Effector memory CD8-positive, alpha-beta T cell (primary cell): ENCODE results near the gene ARPC1A.
A peak's percentile ranks its signal among the peaks of the same experiment; 100 is the strongest.
"Not testable (repeated sequence)": the region's sequence is repeated elsewhere in the genome, so short reads cannot be mapped to it uniquely, and the experiment has no call there.

Experiments used
- ATAC-seq: fragments of 150-1000 bp; cut with Tn5 transposase; replicated peaks from 2 replicates; pipeline ENCODE4 v1.10.0; 2021; ENCODE audit warnings: mild to moderate bottlenecking, moderate library complexity
- DNase-seq, 3 experiments: peaks; one replicate each; pipeline ENCODE4 v3.0.0; 2021
- H3K27ac Mint-ChIP-seq, 2 donors: one replicate each; pipeline ENCODE4 v1.8.0; 2022; ENCODE audit warnings: mild to moderate bottlenecking in 2 of 2, mixed read lengths in 2 of 2, moderate library complexity in 2 of 2
- H3K27me3 Mint-ChIP-seq, 2 donors: one replicate each; pipeline ENCODE4 v1.8.0; 2022; ENCODE audit warnings: mixed read lengths in 2 of 2
- H3K36me3 Mint-ChIP-seq: one replicate; pipeline ENCODE4 v1.8.0; 2022; ENCODE audit warnings: mild to moderate bottlenecking, moderate library complexity, mixed read lengths; ENCODE audit not compliant: insufficient read depth
- H3K4me1 Mint-ChIP-seq, 2 donors: one replicate each; pipeline ENCODE4 v1.8.0; 2022; ENCODE audit warnings: low read depth in 2 of 2, mixed read lengths in 2 of 2
- H3K4me3 Mint-ChIP-seq, 2 donors: one replicate each; pipeline ENCODE4 v1.8.0; 2022; ENCODE audit warnings: mild to moderate bottlenecking in 2 of 2, mixed read lengths in 2 of 2, moderate library complexity in 2 of 2
- H3K9me3 Mint-ChIP-seq, 2 donors: one replicate each; pipeline ENCODE4 v1.8.0; 2022; ENCODE audit warnings: mixed read lengths in 2 of 2
- total RNA-seq, 9 experiments: gene quantifications; one replicate each; lab custom pipeline; 2026; lab: John Stamatoyannopoulos, UW

ARPC1A gene
- total RNA-seq: 3.7 to 8.4 (median 6.7) reads per million in 9 experiments

GRCh38 chr7:99325592-99326407 is at the start of gene ARPC1A:
ARPC1A (plus strand) TSS chr7:99325898; CDS start chr7:99333354, 7,456 bp downstream.
- Mint-ChIP-seq H3K36me3 (peaks cover 24% of the 10 kb centered on the region), H3K4me3 (peak within 1 kb of the TSS; percentile 81 to 92), H3K27ac (peak within 1 kb of the TSS; percentile 93 to 97), H3K27me3 (no peaks in the 10 kb centered on the region), H3K9me3 (no peaks in the 10 kb centered on the region), H3K4me1 (peaks cover 29 to 40% of the 10 kb centered on the region in 2 donors)
- DNase-seq: peak; percentile 86 to 92 (median 89)
- ATAC-seq: peak; percentile 93

- peaks cover 5 to 13% of the 10 kb centered on the region in 2 donors for H3K27me3 Mint-ChIP-seq
- DNase-seq: no peak
- ATAC-seq: no peak
- no peaks in the 10 kb centered on the region for H3K36me3 Mint-ChIP-seq
- H3K27ac Mint-ChIP-seq: no peak overlapping the region
- no peaks in the 10 kb centered on the region for H3K9me3 Mint-ChIP-seq
- no peak overlapping the region for H3K4me3 Mint-ChIP-seq
- H3K4me1 Mint-ChIP-seq: peaks cover 2 to 5% of the 10 kb centered on the region in 2 donors
Measured at GRCh38 chr7:99278180-99278579, 47.5 kb upstream of the ARPC1A start.

- not testable (repeated sequence) for H3K4me1 Mint-ChIP-seq, H3K4me3 Mint-ChIP-seq, H3K27ac Mint-ChIP-seq, ATAC-seq, DNase-seq, H3K36me3 Mint-ChIP-seq, H3K9me3 Mint-ChIP-seq
- H3K27me3 Mint-ChIP-seq: peaks cover 5 to 32% of the 10 kb centered on the region in 2 donors
Measured at GRCh38 chr7:99284165-99284564, 41.5 kb upstream of the ARPC1A start.

GRCh38 chr7:99287779-99288534 is 37.7 kb upstream of the ARPC1A start:
- peaks cover 0 to 25% of the 10 kb centered on the region in 2 donors for H3K27me3 Mint-ChIP-seq
- no peaks in the 10 kb centered on the region for H3K4me1 Mint-ChIP-seq
- ATAC-seq (no peak), DNase-seq (no peak)
- H3K36me3 Mint-ChIP-seq: peaks cover 4% of the 10 kb centered on the region
- H3K27ac Mint-ChIP-seq: no peak overlapping the region
- no peaks in the 10 kb centered on the region for H3K9me3 Mint-ChIP-seq
- no peak overlapping the region for H3K4me3 Mint-ChIP-seq

GRCh38 chr7:99289185-99289584 is 36.5 kb upstream of the ARPC1A start:
- no peak overlapping the region for H3K4me3 Mint-ChIP-seq
- ATAC-seq (no peak), DNase-seq (no peak)
- H3K4me1 Mint-ChIP-seq: no peaks in the 10 kb centered on the region
- peaks cover 0 to 18% of the 10 kb centered on the region in 2 donors for H3K27me3 Mint-ChIP-seq
- H3K36me3 Mint-ChIP-seq: peaks cover 4% of the 10 kb centered on the region
- no peak overlapping the region for H3K27ac Mint-ChIP-seq
- no peaks in the 10 kb centered on the region for H3K9me3 Mint-ChIP-seq

GRCh38 chr7:99290148-99290547 is 35.5 kb upstream of the ARPC1A start:
- not testable (repeated sequence) for H3K4me1 Mint-ChIP-seq, DNase-seq, H3K9me3 Mint-ChIP-seq, H3K4me3 Mint-ChIP-seq, H3K36me3 Mint-ChIP-seq, ATAC-seq, H3K27ac Mint-ChIP-seq
- H3K27me3 Mint-ChIP-seq: peaks cover 0 to 10% of the 10 kb centered on the region in 2 donors

- H3K4me1 Mint-ChIP-seq: no peaks in the 10 kb centered on the region
- H3K27ac Mint-ChIP-seq: no peak overlapping the region
- no peaks in the 10 kb centered on the region for H3K9me3 Mint-ChIP-seq
- peaks cover 0 to under 1% of the 10 kb centered on the region in 2 donors for H3K27me3 Mint-ChIP-seq
- H3K36me3 Mint-ChIP-seq: peaks cover 4% of the 10 kb centered on the region
- no peak for DNase-seq
- no peak for ATAC-seq
- H3K4me3 Mint-ChIP-seq: no peak overlapping the region
Measured at GRCh38 chr7:99290980-99291607, 34.6 kb upstream of the ARPC1A start.

GRCh38 chr7:99292127-99292526 is 33.6 kb upstream of the ARPC1A start:
- no peak for ATAC-seq
- no peaks in the 10 kb centered on the region for H3K9me3 Mint-ChIP-seq
- H3K4me3 Mint-ChIP-seq: no peak overlapping the region
- no peaks in the 10 kb centered on the region for H3K36me3 Mint-ChIP-seq
- no peak overlapping the region for H3K27ac Mint-ChIP-seq
- DNase-seq: no peak
- H3K4me1 Mint-ChIP-seq: no peaks in the 10 kb centered on the region
- no peaks in the 10 kb centered on the region for H3K27me3 Mint-ChIP-seq

- Mint-ChIP-seq H3K27ac (peak overlapping the region in 1 of 2 donors; percentile 6), H3K27me3 (no peaks in the 10 kb centered on the region), H3K36me3 (no peaks in the 10 kb centered on the region), H3K4me3 (no peak overlapping the region), H3K9me3 (no peaks in the 10 kb centered on the region), H3K4me1 (no peaks in the 10 kb centered on the region)
- no peak for DNase-seq
- no peak for ATAC-seq
Measured at GRCh38 chr7:99293167-99293566, 32.5 kb upstream of the ARPC1A start.

- ATAC-seq: no peak
- Mint-ChIP-seq H3K27ac (peak overlapping the region in 1 of 2 donors; percentile 6), H3K4me3 (no peak overlapping the region), H3K27me3 (no peaks in the 10 kb centered on the region), H3K9me3 (no peaks in the 10 kb centered on the region), H3K36me3 (no peaks in the 10 kb centered on the region), H3K4me1 (no peaks in the 10 kb centered on the region)
- no peak for DNase-seq
Measured at GRCh38 chr7:99293650-99294049, 32.0 kb upstream of the ARPC1A start.

- Mint-ChIP-seq H3K4me3 (no peak overlapping the region), H3K27me3 (no peaks in the 10 kb centered on the region), H3K27ac (no peak overlapping the region), H3K4me1 (no peaks in the 10 kb centered on the region), H3K36me3 (no peaks in the 10 kb centered on the region), H3K9me3 (no peaks in the 10 kb centered on the region)
- no peak for ATAC-seq
- no peak for DNase-seq
Measured at GRCh38 chr7:99296471-99296870, 29.2 kb upstream of the ARPC1A start.

GRCh38 chr7:99301496-99301895 is 24.2 kb upstream of the ARPC1A start:
- no peaks in the 10 kb centered on the region for H3K36me3 Mint-ChIP-seq

GRCh38 chr7:99305473-99306260 is 20.0 kb upstream of the ARPC1A start:
- Mint-ChIP-seq H3K4me3 (no peak overlapping the region), H3K27me3 (peaks cover 14 to 30% of the 10 kb centered on the region in 2 donors), H3K4me1 (no peaks in the 10 kb centered on the region), H3K36me3 (no peaks in the 10 kb centered on the region), H3K27ac (no peak overlapping the region), H3K9me3 (no peaks in the 10 kb centered on the region)
- no peak for DNase-seq
- no peak for ATAC-seq

More at GRCh38 chr7:99301496-99301895, 24.2 kb upstream of the ARPC1A start:
- ATAC-seq (no peak), DNase-seq (no peak)
- peaks cover 6 to 8% of the 10 kb centered on the region in 2 donors for H3K27me3 Mint-ChIP-seq
- no peak overlapping the region for H3K4me3 Mint-ChIP-seq
- H3K27ac Mint-ChIP-seq: no peak overlapping the region
- no peaks in the 10 kb centered on the region for H3K4me1 Mint-ChIP-seq
- H3K9me3 Mint-ChIP-seq: no peaks in the 10 kb centered on the region
